ENCODE data around the gene LDAH. TPM values are rescaled to one million over a fixed set of nuclear protein-coding genes. Genes with fewer than 3 reads are reported as not detected.

The LDAH gene
- 30.1 TPM for polyA plus RNA-seq (2013, experiment 1 of 2)
- polyA plus RNA-seq (2013, experiment 2 of 2): 30.7 TPM

DNA sequence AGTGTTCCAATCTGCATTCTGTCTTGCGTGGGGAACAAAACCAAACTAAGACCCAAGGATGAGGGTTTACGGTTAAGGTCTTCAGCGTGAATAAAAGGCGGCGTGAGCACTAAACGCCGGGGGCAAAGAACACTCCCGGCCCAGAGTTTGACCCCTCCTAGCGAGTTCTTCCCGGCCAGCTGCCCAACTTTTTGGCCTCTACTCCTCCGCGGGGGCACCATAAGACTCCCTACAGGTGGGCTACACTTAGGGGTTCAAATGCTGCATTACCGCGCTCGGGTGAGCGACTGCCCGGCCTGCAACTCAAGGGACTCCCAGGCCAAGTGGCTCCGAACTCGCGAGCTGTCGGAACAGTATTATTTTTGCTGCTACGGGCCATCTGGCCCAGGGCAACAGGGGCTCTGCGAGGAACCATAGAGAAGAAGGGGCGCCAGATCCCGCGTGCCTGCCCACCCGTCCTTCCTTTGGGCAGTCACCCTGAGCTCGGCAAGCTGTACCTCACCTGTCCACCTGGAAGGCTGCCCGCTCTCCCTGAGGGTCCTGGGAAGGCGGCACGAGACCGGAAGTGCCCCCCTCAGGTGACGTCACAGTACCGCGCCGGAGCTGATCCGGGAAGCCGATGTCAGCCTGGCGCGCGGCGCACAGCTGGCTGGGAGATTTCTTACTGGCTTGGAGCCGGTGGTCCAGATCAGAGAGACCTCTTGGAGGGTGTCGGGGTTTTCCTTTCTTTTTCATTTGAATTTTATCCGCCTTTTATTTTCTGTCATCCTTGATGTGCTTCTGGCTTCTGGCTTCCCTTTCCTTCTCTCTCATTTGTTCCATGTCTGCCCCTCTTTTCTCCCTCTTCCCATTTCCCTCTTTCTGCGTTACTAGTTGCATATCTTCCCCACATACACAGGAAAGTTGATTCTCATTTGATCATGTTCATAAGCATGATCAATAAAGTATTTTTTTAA is at the start of gene LDAH:
LDAH (minus strand) TSS at position 567 of the 956 bp plus-strand sequence. CDS start 21,638 bp downstream, outside the sequence.
- Histone ChIP-seq H3K27me3 (ENCODE audit: control insufficient read depth in 3 of 3, insufficient read depth in 3 of 3, low read depth in 1 of 3, low read length in 3 of 3) (no peaks in the 10 kb centered on the region), H2BK120ac (ENCODE audit: low read depth, low read length) (no peak within 1 kb of the TSS)
- WGBS, 2 donors (ENCODE audit: extremely low coverage in 2 of 2, insufficient read length in 2 of 2, insufficient replicate concordance in 1 of 2): no CpG with 5 or more reads among the region's 46 CpGs

DNA sequence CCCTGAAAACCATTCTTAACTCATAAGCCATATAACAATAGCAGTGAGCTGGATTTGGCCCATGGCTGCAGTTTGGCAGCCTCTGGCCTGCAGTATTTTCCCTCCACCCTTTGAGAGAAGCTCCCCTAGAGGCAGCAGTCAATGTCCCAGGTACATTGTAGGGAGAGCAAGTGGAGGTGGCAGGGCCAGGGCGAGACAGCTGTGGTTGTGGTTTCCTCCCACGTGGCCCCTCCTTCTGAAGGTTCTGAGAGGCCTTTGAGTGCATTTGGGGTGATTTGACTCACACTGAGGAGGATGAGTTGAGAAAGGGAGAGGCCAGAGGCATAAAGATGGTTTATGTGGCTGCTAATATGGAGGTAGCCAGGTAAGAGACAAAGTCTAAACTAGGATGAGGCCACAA is 45.5 kb upstream of the LDAH start:
- Histone ChIP-seq H4K8ac (ENCODE audit: low read depth, low read length) (no peak overlapping the region), H3K27ac (replicated peaks; ENCODE audit: low read length) (no peak overlapping the region), H2BK5ac (ENCODE audit: low read length) (no peak overlapping the region), H3K4ac (ENCODE audit: low read length) (no peak overlapping the region), H2AFZ (ENCODE audit: low read length) (no peak overlapping the region), H2AK5ac (ENCODE audit: low read depth, low read length) (no peak overlapping the region), H3K23ac (ENCODE audit: low read depth, low read length, poor library complexity) (no peak overlapping the region), H3K4me2 (ENCODE audit: insufficient read depth, low read length, poor library complexity, severe bottlenecking) (no peak overlapping the region), H3K14ac (ENCODE audit: low read length) (no peak overlapping the region), H3K9ac (ENCODE audit: low read depth, low read length, poor library complexity) (no peak overlapping the region), H3K4me3 (ENCODE audit: low read length in 2 of 2) (no peak overlapping the region), H3K79me1 (ENCODE audit: low read depth, low read length) (no peaks in the 10 kb centered on the region), H2BK120ac (ENCODE audit: low read depth, low read length) (no peak overlapping the region), H3K4me1 (ENCODE audit: control insufficient read depth in 2 of 2, insufficient read depth in 1 of 2, low read depth in 1 of 2, low read length in 2 of 2) (no peaks in the 10 kb centered on the region), H2BK12ac (ENCODE audit: low read length) (no peak overlapping the region), H3K36me3 (replicated peaks in 1 of 2; ENCODE audit: control insufficient read depth in 2 of 2, insufficient read depth in 2 of 2, low read length in 2 of 2) (no peaks in the 10 kb centered on the region), H2BK15ac (ENCODE audit: low read length) (no peak overlapping the region), H4K91ac (ENCODE audit: low read depth, low read length, poor library complexity) (no peak overlapping the region), H3K27me3 (ENCODE audit: control insufficient read depth in 3 of 3, insufficient read depth in 3 of 3, low read depth in 1 of 3, low read length in 3 of 3) (no peaks in the 10 kb centered on the region), H3K9me3 (replicated peaks in 1 of 2; ENCODE audit: control insufficient read depth in 2 of 2, insufficient read depth in 1 of 2, low read depth in 1 of 2, low read length in 2 of 2) (no peaks in the 10 kb centered on the region), H3K18ac (ENCODE audit: low read length) (no peak overlapping the region)
- DNase-seq (ENCODE audit: low spot score): no peak
- WGBS, 2 donors (ENCODE audit: extremely low coverage in 2 of 2, insufficient read length in 2 of 2, insufficient replicate concordance in 1 of 2): no CpG with 5 or more reads among the region's 2 CpGs

More for the DNA sequence above, at the start of gene LDAH:
- Histone ChIP-seq H3K4me2 (ENCODE audit: insufficient read depth, low read length, poor library complexity, severe bottlenecking) (peak within 1 kb of the TSS; percentile 68), H3K9ac (ENCODE audit: low read depth, low read length, poor library complexity) (peak within 1 kb of the TSS; percentile 85), H2BK5ac (ENCODE audit: low read length) (no peak within 1 kb of the TSS), H4K8ac (ENCODE audit: low read depth, low read length) (no peak within 1 kb of the TSS), H2BK15ac (ENCODE audit: low read length) (no peak within 1 kb of the TSS), H3K9me3 (replicated peaks in 1 of 2; ENCODE audit: control insufficient read depth in 2 of 2, insufficient read depth in 1 of 2, low read depth in 1 of 2, low read length in 2 of 2) (no peaks in the 10 kb centered on the region), H4K91ac (ENCODE audit: low read depth, low read length, poor library complexity) (no peak within 1 kb of the TSS), H3K27ac (replicated peaks; ENCODE audit: low read length) (no peak within 1 kb of the TSS), H3K23ac (ENCODE audit: low read depth, low read length, poor library complexity) (peak within 1 kb of the TSS; percentile 92), H3K4me3 (ENCODE audit: low read length in 2 of 2) (peak within 1 kb of the TSS; percentile 74 to 89), H3K4ac (ENCODE audit: low read length) (peak within 1 kb of the TSS; percentile 96), H3K79me1 (ENCODE audit: low read depth, low read length) (no peaks in the 10 kb centered on the region), H3K18ac (ENCODE audit: low read length) (peak within 1 kb of the TSS; percentile 89), H2AFZ (ENCODE audit: low read length) (peak within 1 kb of the TSS; percentile 92), H2BK12ac (ENCODE audit: low read length) (no peak within 1 kb of the TSS), H3K36me3 (replicated peaks in 1 of 2; ENCODE audit: control insufficient read depth in 2 of 2, insufficient read depth in 2 of 2, low read length in 2 of 2) (peaks cover 0 to 10% of the 10 kb centered on the region in 2 donors), H3K4me1 (ENCODE audit: control insufficient read depth in 2 of 2, insufficient read depth in 1 of 2, low read depth in 1 of 2, low read length in 2 of 2) (no peaks in the 10 kb centered on the region), H2AK5ac (ENCODE audit: low read depth, low read length) (no peak within 1 kb of the TSS), H3K14ac (ENCODE audit: low read length) (no peak within 1 kb of the TSS)
- DNase-seq (ENCODE audit: low spot score): peak; percentile 79

DNA sequence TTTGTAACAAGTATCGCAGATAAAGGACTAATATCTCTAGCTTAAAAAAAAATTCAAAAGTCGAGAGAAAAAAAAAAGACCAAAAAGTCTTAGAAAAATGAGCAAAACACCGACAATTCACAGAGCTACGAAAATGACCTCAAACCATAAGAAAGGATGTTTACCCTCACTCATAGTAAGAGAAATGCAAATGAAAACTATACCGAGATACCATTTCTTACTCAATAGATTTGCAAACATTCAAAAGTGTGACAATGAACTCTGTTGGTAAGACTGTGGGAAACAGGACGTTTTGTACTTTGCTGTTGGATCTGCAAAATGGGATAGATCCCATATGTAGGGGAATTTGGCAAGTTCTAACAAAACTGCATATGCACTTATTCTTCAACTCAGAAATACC is 39.9 kb upstream of the LDAH start:
- no CpG with 5 or more reads among the region's 6 CpGs for WGBS, 2 donors (ENCODE audit: extremely low coverage in 2 of 2, insufficient read length in 2 of 2, insufficient replicate concordance in 1 of 2)
- Histone ChIP-seq H4K8ac (ENCODE audit: low read depth, low read length) (no peak overlapping the region), H3K23ac (ENCODE audit: low read depth, low read length, poor library complexity) (no peak overlapping the region), H3K14ac (ENCODE audit: low read length) (no peak overlapping the region), H3K27ac (replicated peaks; ENCODE audit: low read length) (no peak overlapping the region), H2BK15ac (ENCODE audit: low read length) (no peak overlapping the region), H3K79me1 (ENCODE audit: low read depth, low read length) (no peaks in the 10 kb centered on the region), H3K9ac (ENCODE audit: low read depth, low read length, poor library complexity) (no peak overlapping the region), H3K27me3 (ENCODE audit: control insufficient read depth in 3 of 3, insufficient read depth in 3 of 3, low read depth in 1 of 3, low read length in 3 of 3) (no peaks in the 10 kb centered on the region), H2AFZ (ENCODE audit: low read length) (no peak overlapping the region), H2BK5ac (ENCODE audit: low read length) (no peak overlapping the region), H2AK5ac (ENCODE audit: low read depth, low read length) (no peak overlapping the region), H3K4me2 (ENCODE audit: insufficient read depth, low read length, poor library complexity, severe bottlenecking) (no peak overlapping the region), H3K9me3 (replicated peaks in 1 of 2; ENCODE audit: control insufficient read depth in 2 of 2, insufficient read depth in 1 of 2, low read depth in 1 of 2, low read length in 2 of 2) (no peaks in the 10 kb centered on the region), H3K4me1 (ENCODE audit: control insufficient read depth in 2 of 2, insufficient read depth in 1 of 2, low read depth in 1 of 2, low read length in 2 of 2) (no peaks in the 10 kb centered on the region), H3K36me3 (replicated peaks in 1 of 2; ENCODE audit: control insufficient read depth in 2 of 2, insufficient read depth in 2 of 2, low read length in 2 of 2) (no peaks in the 10 kb centered on the region), H3K4ac (ENCODE audit: low read length) (no peak overlapping the region), H3K18ac (ENCODE audit: low read length) (no peak overlapping the region), H2BK12ac (ENCODE audit: low read length) (no peak overlapping the region), H3K4me3 (ENCODE audit: low read length in 2 of 2) (no peak overlapping the region), H2BK120ac (ENCODE audit: low read depth, low read length) (no peak overlapping the region), H4K91ac (ENCODE audit: low read depth, low read length, poor library complexity) (no peak overlapping the region)
- no peak for DNase-seq (ENCODE audit: low spot score)

DNA sequence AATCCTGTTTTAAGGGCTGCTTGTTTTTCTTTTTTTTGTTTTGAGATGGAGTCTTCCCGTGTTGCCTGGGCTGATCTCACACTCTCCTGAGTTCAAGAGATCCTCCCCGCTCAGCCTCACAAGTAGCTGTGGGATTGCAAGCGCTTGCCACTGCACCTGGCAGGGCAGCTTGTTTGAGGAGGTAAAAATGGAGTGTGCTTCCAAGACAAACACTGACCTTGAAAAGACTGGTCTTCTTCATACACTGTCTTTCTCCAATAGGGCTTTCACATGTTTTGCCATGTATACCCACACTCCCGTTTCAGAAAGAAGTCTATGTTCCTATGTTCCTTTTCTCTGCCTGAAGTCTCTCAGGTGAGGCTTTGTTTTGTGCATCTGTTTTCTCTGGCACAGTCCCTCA is 32.6 kb upstream of the LDAH start:
- H3K27me3 ChIP-seq (ENCODE audit: control insufficient read depth in 3 of 3, insufficient read depth in 3 of 3, low read depth in 1 of 3, low read length in 3 of 3): peaks cover 0 to 19% (median 0%) of the 10 kb centered on the region in 3 experiments

More for the DNA sequence above, 32.6 kb upstream of the LDAH start:
- Histone ChIP-seq H3K9me3 (replicated peaks in 1 of 2; ENCODE audit: control insufficient read depth in 2 of 2, insufficient read depth in 1 of 2, low read depth in 1 of 2, low read length in 2 of 2) (no peaks in the 10 kb centered on the region), H3K4me2 (ENCODE audit: insufficient read depth, low read length, poor library complexity, severe bottlenecking) (no peak overlapping the region), H3K18ac (ENCODE audit: low read length) (no peak overlapping the region), H3K36me3 (replicated peaks in 1 of 2; ENCODE audit: control insufficient read depth in 2 of 2, insufficient read depth in 2 of 2, low read length in 2 of 2) (no peaks in the 10 kb centered on the region), H2AK5ac (ENCODE audit: low read depth, low read length) (no peak overlapping the region), H2BK120ac (ENCODE audit: low read depth, low read length) (no peak overlapping the region), H3K9ac (ENCODE audit: low read depth, low read length, poor library complexity) (no peak overlapping the region), H3K14ac (ENCODE audit: low read length) (no peak overlapping the region), H3K23ac (ENCODE audit: low read depth, low read length, poor library complexity) (no peak overlapping the region), H4K91ac (ENCODE audit: low read depth, low read length, poor library complexity) (no peak overlapping the region), H3K4me1 (ENCODE audit: control insufficient read depth in 2 of 2, insufficient read depth in 1 of 2, low read depth in 1 of 2, low read length in 2 of 2) (no peaks in the 10 kb centered on the region), H2BK5ac (ENCODE audit: low read length) (no peak overlapping the region), H3K27ac (replicated peaks; ENCODE audit: low read length) (no peak overlapping the region), H2BK12ac (ENCODE audit: low read length) (no peak overlapping the region), H2AFZ (ENCODE audit: low read length) (no peak overlapping the region), H3K4ac (ENCODE audit: low read length) (no peak overlapping the region), H4K8ac (ENCODE audit: low read depth, low read length) (no peak overlapping the region), H3K79me1 (ENCODE audit: low read depth, low read length) (no peaks in the 10 kb centered on the region), H2BK15ac (ENCODE audit: low read length) (no peak overlapping the region), H3K4me3 (ENCODE audit: low read length in 2 of 2) (no peak overlapping the region)
- DNase-seq (ENCODE audit: low spot score): no peak
- WGBS, 2 donors (ENCODE audit: extremely low coverage in 2 of 2, insufficient read length in 2 of 2, insufficient replicate concordance in 1 of 2): no CpG with 5 or more reads among the region's 4 CpGs
